K562 (cell line): ENCODE results near the gene NDFIP1. TPM values are rescaled to one million over a fixed set of nuclear protein-coding genes. Genes with fewer than 3 reads are reported as not detected.

ENCODE experiments used
- BHLHE40 ChIP-seq: IDR thresholded peaks from 2 replicates; pipeline ENCODE4 v1.6.1; 2011; ENCODE audit warnings: low read length, improper control_type of control experiment
- BRCA1 ChIP-seq, 2 experiments: fragments of 450-650 bp in 1 of 2; sonication (generic) in 1 of 2; formaldehyde crosslinking in 1 of 2; IDR thresholded peaks; 2 replicates each; pipeline versions ENCODE4 v1.5.0 to v1.6.1; 2017 to 2020; ENCODE audit warnings: mild to moderate bottlenecking in 1 of 2, missing genetic modification reagents in 1 of 2
- CAMTA2 ChIP-seq: fragments of 250-450 bp; sonication (Bioruptor Pico); conservative IDR thresholded peaks from 2 replicates; pipeline ENCODE4 v1.5.1; 2022
- CCNT2 ChIP-seq: IDR thresholded peaks from 2 replicates; pipeline ENCODE4 v1.6.1; 2011; ENCODE audit warnings: borderline replicate concordance, low read depth, mild to moderate bottlenecking, moderate library complexity, mixed read lengths, low read length; ENCODE audit not compliant: insufficient read length; ENCODE audit errors: extremely low read depth
- CHCHD3 ChIP-seq: fragments of 250-450 bp; sonication (Bioruptor Pico); IDR thresholded peaks from 2 replicates; pipeline ENCODE4 v2.1.2; 2022; ENCODE audit warnings: mild to moderate bottlenecking
- E2F1 ChIP-seq: sonication (generic); formaldehyde crosslinking; IDR thresholded peaks from 2 replicates; pipeline ENCODE4 v1.8.1; 2023; ENCODE audit warnings: mild to moderate bottlenecking, missing genetic modification reagents, moderate library complexity
- HDAC2 ChIP-seq: fragments of 450-650 bp; IDR thresholded peaks from 2 replicates; pipeline ENCODE4 v1.6.1; 2016; ENCODE audit warnings: mild to moderate bottlenecking
- HOMEZ ChIP-seq: fragments of 250-450 bp; sonication (Bioruptor Pico); IDR thresholded peaks from 2 replicates; pipeline ENCODE4 v1.4.0; 2020; ENCODE audit warnings: mild to moderate bottlenecking, moderate library complexity
- ILF3 ChIP-seq: fragments of 450-650 bp; IDR thresholded peaks from 2 replicates; pipeline ENCODE4 v1.6.1; 2018; ENCODE audit warnings: antibody characterized with exemption, mild to moderate bottlenecking, moderate library complexity, borderline replicate concordance
- IRF1 ChIP-seq: sonication (generic); formaldehyde crosslinking; IDR thresholded peaks from 2 replicates; pipeline ENCODE4 v1.8.0; 2022; ENCODE audit warnings: missing genetic modification reagents, mild to moderate bottlenecking, borderline replicate concordance
- MEF2D ChIP-seq: conservative IDR thresholded peaks from 2 replicates; pipeline ENCODE4 v1.6.1; 2016; ENCODE audit warnings: low read depth, missing genetic modification characterization, missing compliant biosample characterization
- NUFIP1 ChIP-seq: fragments of 450-650 bp; IDR thresholded peaks from 2 replicates; pipeline ENCODE4 v1.6.1; 2018; ENCODE audit not compliant: partially characterized antibody
- OTX1 ChIP-seq: fragments of 450-650 bp; formaldehyde crosslinking; IDR thresholded peaks from 2 replicates; pipeline ENCODE4 v1.4.0; 2022; ENCODE audit warnings: mild to moderate bottlenecking
- PATZ1 ChIP-seq: fragments of 250-450 bp; sonication (Bioruptor Pico); IDR thresholded peaks from 2 replicates; pipeline ENCODE4 v1.5.0; 2020; ENCODE audit warnings: mild to moderate bottlenecking, borderline replicate concordance
- POLR2B ChIP-seq: fragments of 450-650 bp; IDR thresholded peaks from 2 replicates; pipeline ENCODE4 v1.6.1; 2018; ENCODE audit warnings: low read depth; ENCODE audit not compliant: partially characterized antibody
- RAD51 ChIP-seq: fragments of 450-650 bp; IDR thresholded peaks from 2 replicates; pipeline ENCODE4 v1.7.1; 2016; ENCODE audit warnings: low read depth, mild to moderate bottlenecking, borderline replicate concordance
- SOX6 ChIP-seq: fragments of 450-650 bp; IDR thresholded peaks from 2 replicates; pipeline ENCODE4 v1.6.1; 2014; ENCODE audit warnings: mild to moderate bottlenecking
- SRSF3 ChIP-seq: fragments of 200-400 bp; formaldehyde crosslinking; IDR thresholded peaks from 2 replicates; pipeline ENCODE4 v1.6.1; 2016; ENCODE audit warnings: mild to moderate bottlenecking, low read length, moderate library complexity; ENCODE audit not compliant: insufficient read depth
- TEAD4 ChIP-seq, 2 experiments: sonication (generic) in 1 of 2; formaldehyde crosslinking in 1 of 2; IDR thresholded peaks; 2 replicates each; pipeline versions ENCODE4 v1.6.1 to v1.8.0; 2012 to 2022; ENCODE audit warnings: borderline replicate concordance in 1 of 2, inconsistent platforms in 1 of 2, low read length in 1 of 2, mild to moderate bottlenecking in 1 of 2, missing genetic modification reagents in 1 of 2
- ZNF146 ChIP-seq: IDR thresholded peaks from one replicate; pipeline ENCODE4 v1.6.1; 2018; ENCODE audit warnings: missing compliant biosample characterization; ENCODE audit not compliant: unreplicated experiment
- ZNF253 ChIP-seq: fragments of 250-450 bp; sonication (Bioruptor Pico); conservative IDR thresholded peaks from 2 replicates; pipeline ENCODE4 v1.6.1; 2021; ENCODE audit warnings: mild to moderate bottlenecking
- ZNF589 ChIP-seq: fragments of 200-800 bp; sonication (Bioruptor generic); IDR thresholded peaks from 2 replicates; pipeline ENCODE4 v1.6.1; 2016; ENCODE audit warnings: low read depth, missing genetic modification characterization, missing compliant biosample characterization
- polyA plus RNA-seq, 8 experiments: library from polyadenylated mRNA; depleted of rRNA in 4 of 8; stranded (reverse) in 5 of 8; unstranded in 3 of 8; fragments of >200 nt; fragmentation: Nextera tagmentation in 2 of 8; fragmentation: Illumina TruSeq in 1 of 8; extraction: Ambion mirVana in 2 of 8; extraction: Trizol in 1 of 8; gene quantifications; 2 replicates each; pipeline versions ENCODE4 v1.2.1 to v1.2.3, GENCODE V29; 2011 to 2014; ENCODE audit warnings: inconsistent platforms in 1 of 8, missing spikeins in 1 of 8
- total RNA-seq, 7 experiments: library from RNA; depleted of rRNA in 6 of 7; stranded (reverse); fragments of >200 nt in 6 of 7; fragmentation: Illumina TruSeq in 2 of 7; extraction: Trizol in 2 of 7; gene quantifications; 2 replicates each; pipeline versions ENCODE4 v1.2.1 to v1.2.3, GENCODE V29; 2011 to 2021; ENCODE audit warnings: low replicate concordance in 1 of 7

NDFIP1 gene
- total and polyA plus RNA-seq, 9 of the 15 experiments (the other 6 are each of a cell fraction or from before 2014, with no cell fraction given), result 5.3 to 37.5 (median 31.9) TPM

GRCh38 chr5:142108432-142109330 is at the start of gene NDFIP1 (continued):
- TF ChIP-seq HOMEZ (CRISPR knock-in tag) (no peak), TEAD4 (IDR thresholded peaks at IDR 0.05; ENCODE audit: low read length) (no peak), TEAD4 (CRISPR knock-in tag; IDR thresholded peaks at IDR 0.05; ENCODE audit: borderline replicate concordance) (no peak; the same call in 1 of the 2 replicates), ZNF146 (CRISPR knock-in tag) (no peak), E2F1 (CRISPR knock-in tag) (peak; percentile 23; the same call in 1 of the 2 replicates), POLR2B (peak; percentile 52), MEF2D (tag) (no peak), ZNF253 (no peak), CAMTA2 (CRISPR knock-in tag) (no peak), BHLHE40 (no peak), SRSF3 (no peak), ZNF589 (CRISPR knock-in tag) (0 out of 2 replicates have a peak, but pooled peaks have one; percentile 9), RAD51 (no peak), BRCA1 (IDR thresholded peaks at IDR 0.05) (no peak), BRCA1 (CRISPR knock-in tag; IDR thresholded peaks at IDR 0.05) (0 out of 2 replicates have a peak, but pooled peaks have one; percentile 72), HDAC2 (no peak), NUFIP1 (no peak), OTX1 (no peak), SOX6 (no peak), IRF1 (no peak), CCNT2 (peak; percentile 75), CHCHD3 (CRISPR knock-in tag) (no peak), PATZ1 (CRISPR knock-in tag) (no peak), ILF3 (no peak)
